ENCODE measurements around the gene FAM184B. TPM values are rescaled to one million over a fixed set of nuclear protein-coding genes. Genes with fewer than 3 reads are reported as not detected.
A peak's percentile ranks its signal among the peaks of the same experiment; 100 is the strongest.

The FAM184B gene
- total RNA-seq, 4 donors from 2014 or later, result 0.11 to 0.53 (median 0.49) TPM; not detected in 1

- H3K27ac ChIP-seq, result peak overlapping the region; percentile 64 to 77 (median 70)
- peak; percentile 31 to 77 for DNase-seq
- peak; percentile 88 to 94 for ATAC-seq
These were observed 10.0 kb downstream of the FAM184B start for GRCh38 chr4:17771284-17771908.

GRCh38 chr4:17770845-17771244 lies 10.6 kb downstream of the FAM184B start:
- ATAC-seq, result peak in 1 of 2 donors; percentile 28
- intact Hi-C loops (cut with DNase I; ENCODE audit: low total_unique reads) (no loop called here), in situ Hi-C loops (cut with MboI; ENCODE audit: low sequenced_read_pairs in 4 of 4) (no loop called here)
- no peaks in the 10 kb centered on the region for H3K36me3 ChIP-seq
- H3K27ac ChIP-seq, result peak overlapping the region; percentile 64 to 77 (median 70)
- H3K4me3 ChIP-seq, result peak overlapping the region in 1 of 4 donors; percentile 7
- no peak for TF ChIP-seq POLR2A (IDR thresholded peaks at IDR 0.05)
- TF ChIP-seq, protein P1, sequence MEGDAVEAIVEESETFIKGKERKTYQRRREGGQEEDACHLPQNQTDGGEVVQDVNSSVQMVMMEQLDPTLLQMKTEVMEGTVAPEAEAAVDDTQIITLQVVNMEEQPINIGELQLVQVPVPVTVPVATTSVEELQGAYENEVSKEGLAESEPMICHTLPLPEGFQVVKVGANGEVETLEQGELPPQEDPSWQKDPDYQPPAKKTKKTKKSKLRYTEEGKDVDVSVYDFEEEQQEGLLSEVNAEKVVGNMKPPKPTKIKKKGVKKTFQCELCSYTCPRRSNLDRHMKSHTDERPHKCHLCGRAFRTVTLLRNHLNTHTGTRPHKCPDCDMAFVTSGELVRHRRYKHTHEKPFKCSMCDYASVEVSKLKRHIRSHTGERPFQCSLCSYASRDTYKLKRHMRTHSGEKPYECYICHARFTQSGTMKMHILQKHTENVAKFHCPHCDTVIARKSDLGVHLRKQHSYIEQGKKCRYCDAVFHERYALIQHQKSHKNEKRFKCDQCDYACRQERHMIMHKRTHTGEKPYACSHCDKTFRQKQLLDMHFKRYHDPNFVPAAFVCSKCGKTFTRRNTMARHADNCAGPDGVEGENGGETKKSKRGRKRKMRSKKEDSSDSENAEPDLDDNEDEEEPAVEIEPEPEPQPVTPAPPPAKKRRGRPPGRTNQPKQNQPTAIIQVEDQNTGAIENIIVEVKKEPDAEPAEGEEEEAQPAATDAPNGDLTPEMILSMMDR (IDR thresholded peaks at IDR 0.05 in 4 of 5, conservative IDR thresholded peaks at IDR 0.05 in 1 of 5), result no peak
- peaks cover 4 to 18% of the 10 kb centered on the region in 2 donors for H3K4me1 ChIP-seq
- no peaks in the 10 kb centered on the region for H3K27me3 ChIP-seq
- H3K9me3 ChIP-seq, result no peaks in the 10 kb centered on the region
- no peak for DNase-seq

More at GRCh38 chr4:17771284-17771908, 10.0 kb downstream of the FAM184B start:
- no peaks in the 10 kb centered on the region for H3K27me3 ChIP-seq
- peaks cover 4 to 18% of the 10 kb centered on the region in 2 donors for H3K4me1 ChIP-seq
- H3K9me3 ChIP-seq, result no peaks in the 10 kb centered on the region
- H3K36me3 ChIP-seq, result no peaks in the 10 kb centered on the region
- TF ChIP-seq, protein P1 (IDR thresholded peaks at IDR 0.05 in 4 of 5, conservative IDR thresholded peaks at IDR 0.05 in 1 of 5), result no peak
- TF ChIP-seq POLR2A (IDR thresholded peaks at IDR 0.05), result no peak
- intact Hi-C loops (cut with DNase I; ENCODE audit: low total_unique reads), result no loop called here
- H3K4me3 ChIP-seq, result peak overlapping the region in 1 of 4 donors; percentile 7
- in situ Hi-C loops (cut with MboI; ENCODE audit: low sequenced_read_pairs in 4 of 4), result no loop called here

- in situ Hi-C loops (cut with MboI; ENCODE audit: low sequenced_read_pairs in 4 of 4) (no loop called here), intact Hi-C loops (cut with DNase I; ENCODE audit: low total_unique reads) (no loop called here)
- Histone ChIP-seq H3K36me3 (no peaks in the 10 kb centered on the region), H3K9me3 (no peaks in the 10 kb centered on the region), H3K27ac (peak overlapping the region in 3 of 4 donors; percentile 64 to 77 (median 75)), H3K27me3 (no peaks in the 10 kb centered on the region), H3K4me3 (no peak overlapping the region), H3K4me1 (peaks cover 4 to 18% of the 10 kb centered on the region in 2 donors)
- peak in 1 of 2 donors; percentile 49 for DNase-seq
- ATAC-seq, result peak in 1 of 2 donors; percentile 62
- TF ChIP-seq, protein P1 (IDR thresholded peaks at IDR 0.05 in 4 of 5, conservative IDR thresholded peaks at IDR 0.05 in 1 of 5), result no peak
- TF ChIP-seq POLR2A (IDR thresholded peaks at IDR 0.05), result no peak
These were observed 11.8 kb downstream of the FAM184B start for GRCh38 chr4:17769406-17770174.

GRCh38 chr4:17766826-17767458 lies 14.5 kb downstream of the FAM184B start:
- H3K4me3 ChIP-seq, result no peak overlapping the region
- H3K27me3 ChIP-seq, result no peaks in the 10 kb centered on the region
- ATAC-seq (no peak), DNase-seq (no peak)
- H3K36me3 ChIP-seq, result no peaks in the 10 kb centered on the region
- TF ChIP-seq, protein P1 (IDR thresholded peaks at IDR 0.05 in 4 of 5, conservative IDR thresholded peaks at IDR 0.05 in 1 of 5), result no peak
- no peak for TF ChIP-seq POLR2A (IDR thresholded peaks at IDR 0.05)
- H3K9me3 ChIP-seq, result no peaks in the 10 kb centered on the region
- in situ Hi-C loops (cut with MboI; ENCODE audit: low sequenced_read_pairs in 4 of 4), result no loop called here
- intact Hi-C loops (cut with DNase I; ENCODE audit: low total_unique reads), result no loop called here
- H3K4me1 ChIP-seq, result peaks cover 15 to 33% of the 10 kb centered on the region in 2 donors
- H3K27ac ChIP-seq, result no peak overlapping the region

Data from gastrocnemius medialis (tissue), 4 donors.